HL-60/S4 treated with retinoic acid at 250 ng/mL for 4 days and 3 days (cell line): ENCODE measurements around the gene BCL10.

Experiments used
- in situ Hi-C: fragments of 300-500 bp; cut with MboI; formaldehyde crosslinking; loops from 2 replicates; pipeline ENCODE4 v1.7.0; 2022; ENCODE audit warnings: low sequenced_read_pairs

The BCL10 gene

DNA sequence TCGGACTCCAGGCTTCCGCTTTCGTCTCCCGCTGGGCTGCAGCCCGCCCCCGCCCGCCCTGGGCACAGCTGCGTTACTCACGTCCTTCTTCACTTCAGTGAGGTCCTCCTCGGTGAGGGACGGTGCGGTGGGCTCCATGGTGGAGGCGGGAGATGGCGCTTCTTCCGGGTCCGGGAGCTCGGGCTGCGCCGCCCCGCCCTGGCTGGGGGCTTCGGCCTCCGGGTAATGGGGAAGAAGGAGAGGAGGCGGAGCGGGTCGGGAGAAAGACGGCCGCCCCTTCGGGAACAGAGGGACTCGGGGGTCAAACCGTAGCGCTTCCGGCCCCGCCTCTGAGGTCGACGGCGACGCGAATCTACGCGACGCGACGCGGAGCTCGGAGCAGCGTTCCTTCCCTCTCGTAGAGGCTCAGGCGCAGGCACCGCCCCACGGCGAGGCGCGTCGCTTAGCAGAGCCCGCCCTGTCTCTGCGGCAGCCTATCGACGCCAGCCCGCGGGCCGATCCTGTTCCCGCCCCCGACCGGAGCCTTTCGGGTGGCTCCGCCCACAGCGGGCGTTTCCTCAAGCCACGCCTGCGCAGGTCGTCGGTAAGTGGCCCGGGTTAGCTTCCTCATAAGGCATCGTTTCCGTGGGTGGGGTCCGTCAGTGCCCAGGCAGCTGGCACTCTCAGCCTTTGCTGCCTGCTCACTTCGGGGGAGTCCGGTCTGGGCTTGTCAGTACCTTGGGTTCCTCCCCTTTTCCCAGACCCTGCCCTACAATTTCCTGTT is at the start of gene BCL10:
TSS of gene BCL10 (minus strand) at position 418 of the 763 bp plus-strand sequence. CDS start at position 138, 280 bp downstream.
- in situ Hi-C loops, result no loop called here

DNA sequence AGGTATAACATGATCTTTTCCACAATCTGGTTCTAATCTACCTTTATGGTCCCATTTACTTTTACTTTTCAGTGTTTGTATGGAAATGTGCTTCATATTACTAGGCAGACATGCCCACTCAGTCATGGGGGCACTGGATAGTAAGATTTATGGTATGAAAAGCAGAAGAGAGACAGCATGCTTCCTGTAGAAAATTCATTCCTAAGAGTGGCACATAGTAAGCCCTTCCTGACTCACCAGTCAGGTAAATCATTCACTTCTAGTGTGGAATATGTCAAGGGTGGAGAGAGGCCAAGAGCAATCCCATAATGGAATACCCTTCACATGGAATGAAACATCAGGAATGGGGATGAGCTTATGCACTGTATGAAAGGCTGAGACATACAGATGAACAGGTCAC is 49.5 kb upstream of the BCL10 start:
- in situ Hi-C loops, result no loop called here

DNA sequence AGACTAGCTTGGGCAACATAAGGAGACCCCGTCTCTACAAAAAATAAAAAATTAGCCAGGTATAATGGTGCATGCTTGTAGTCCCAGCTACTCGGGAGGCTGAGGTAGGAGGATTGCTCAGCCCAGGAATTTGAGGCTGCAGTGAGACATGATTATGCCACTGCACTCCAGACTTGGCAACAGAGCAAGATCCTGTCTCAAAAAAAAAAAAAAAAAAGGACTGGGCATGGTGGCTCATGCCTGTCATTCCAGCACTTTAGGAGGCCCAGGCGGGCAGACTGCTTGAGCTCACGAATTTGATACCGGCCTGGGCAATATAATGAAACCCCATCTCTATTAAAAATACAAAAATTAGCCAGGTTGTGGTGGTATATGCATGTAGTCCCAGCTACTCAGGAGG is 47.3 kb upstream of the BCL10 start:
- in situ Hi-C loops, result no loop called here

DNA sequence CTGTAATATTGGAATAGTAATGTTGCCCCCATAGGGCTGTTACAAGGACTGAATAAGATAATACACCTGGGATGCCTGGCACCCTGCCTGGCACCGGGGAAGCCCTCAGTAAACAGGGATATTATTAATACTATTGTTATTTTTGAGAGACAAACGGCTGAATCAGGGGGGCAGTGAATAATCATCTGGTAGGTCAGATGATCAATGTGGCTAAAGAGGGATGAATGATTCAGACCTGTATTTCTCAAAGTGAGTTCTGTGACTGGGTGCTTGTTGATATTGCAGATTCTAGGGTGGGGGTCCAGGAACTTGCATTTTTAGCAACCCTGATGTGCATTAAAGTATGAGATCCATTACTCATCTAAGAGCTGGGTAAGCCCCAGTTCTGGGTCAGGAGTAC is 46.2 kb upstream of the BCL10 start:
- in situ Hi-C loops, result no loop called here

DNA sequence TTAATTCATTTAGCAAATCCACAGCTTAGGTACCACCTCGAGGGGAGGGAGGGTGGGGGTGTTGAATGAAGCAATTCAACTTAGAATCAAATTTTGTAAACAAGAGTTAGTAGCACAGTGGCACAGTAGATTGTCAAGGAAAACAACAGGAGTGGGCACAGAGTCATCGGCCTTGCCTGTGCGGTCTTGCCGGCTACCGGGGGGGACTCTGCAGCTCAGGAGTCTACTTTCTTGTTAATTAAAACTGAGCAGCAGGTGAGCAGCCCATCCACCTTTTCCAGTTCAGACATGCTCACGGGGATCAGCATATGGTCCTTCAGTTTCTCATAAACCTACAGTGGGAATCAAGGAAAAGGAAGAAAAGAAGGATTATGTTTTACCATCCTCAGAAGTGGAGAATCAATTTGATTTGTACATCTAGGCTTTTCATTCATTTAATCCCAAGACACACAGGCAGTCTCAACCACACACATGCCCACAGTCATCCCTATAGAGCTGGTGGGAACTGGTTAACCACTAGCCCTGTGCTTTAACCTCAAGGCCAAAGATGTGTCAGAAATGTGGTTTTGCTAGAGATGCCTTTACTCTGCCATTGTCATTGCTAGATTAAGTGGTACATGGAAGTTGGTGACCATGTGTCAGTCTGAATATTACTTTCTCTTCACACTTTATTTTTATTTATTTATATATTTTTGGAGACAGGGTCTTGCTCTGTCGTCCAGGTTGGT is 45.0 kb upstream of the BCL10 start:
- in situ Hi-C loops, result no loop called here

DNA sequence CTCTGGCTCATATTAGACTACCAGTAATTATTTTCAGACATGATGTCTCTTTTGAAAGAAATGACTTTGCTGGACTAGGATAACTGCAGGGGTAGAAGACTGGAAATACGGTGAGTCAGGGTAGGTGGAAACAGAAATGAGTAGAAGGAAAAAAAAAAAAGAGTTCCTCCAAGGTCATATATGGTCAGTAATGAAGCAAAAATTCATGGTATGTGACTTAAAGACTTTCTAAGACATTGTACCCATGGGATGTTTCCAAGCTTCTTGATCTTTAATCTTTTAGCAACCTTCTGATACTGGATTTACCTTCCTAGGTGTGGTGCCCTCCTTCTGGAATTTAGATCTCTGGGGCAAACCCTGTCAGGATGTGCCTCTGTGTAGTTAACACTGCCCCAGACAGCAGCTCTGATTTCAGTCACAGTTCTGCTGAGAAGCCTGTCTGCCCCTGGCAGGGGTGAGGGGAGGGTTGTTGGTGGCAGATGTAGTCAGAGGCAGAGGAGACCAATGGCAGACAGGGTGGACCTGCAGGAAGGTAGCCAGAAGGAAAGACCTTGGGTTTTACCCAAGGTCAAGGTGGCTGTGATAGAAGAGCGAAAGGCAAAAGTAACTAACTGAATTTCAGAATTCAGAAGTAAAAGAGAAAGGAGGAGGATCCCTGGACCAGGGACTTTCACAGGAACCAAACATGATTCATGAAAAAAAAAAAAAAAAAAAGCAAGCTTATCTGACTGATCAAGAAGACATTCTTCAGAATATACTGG is 44.1 kb upstream of the BCL10 start:
- in situ Hi-C loops, result no loop called here

DNA sequence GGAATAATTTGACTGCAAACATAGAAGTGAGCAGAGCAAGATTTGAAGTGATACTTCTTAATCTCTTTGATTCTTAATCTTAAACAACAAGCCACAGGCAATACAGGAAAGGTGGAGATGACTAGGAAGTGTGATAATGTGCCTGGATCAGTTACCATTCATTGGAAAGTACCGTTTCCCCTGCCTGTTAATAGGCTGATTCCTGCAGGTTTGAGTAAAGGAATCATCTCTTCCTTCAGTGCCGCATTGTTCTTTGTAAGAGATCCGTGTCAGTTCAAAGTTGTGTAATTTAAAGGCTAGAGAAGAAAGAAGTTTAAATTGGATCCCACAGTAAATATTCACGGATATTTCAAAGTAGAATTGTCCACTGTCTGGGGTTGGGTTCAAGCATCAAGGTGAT is 43.5 kb upstream of the BCL10 start:
- in situ Hi-C loops, result no loop called here

DNA sequence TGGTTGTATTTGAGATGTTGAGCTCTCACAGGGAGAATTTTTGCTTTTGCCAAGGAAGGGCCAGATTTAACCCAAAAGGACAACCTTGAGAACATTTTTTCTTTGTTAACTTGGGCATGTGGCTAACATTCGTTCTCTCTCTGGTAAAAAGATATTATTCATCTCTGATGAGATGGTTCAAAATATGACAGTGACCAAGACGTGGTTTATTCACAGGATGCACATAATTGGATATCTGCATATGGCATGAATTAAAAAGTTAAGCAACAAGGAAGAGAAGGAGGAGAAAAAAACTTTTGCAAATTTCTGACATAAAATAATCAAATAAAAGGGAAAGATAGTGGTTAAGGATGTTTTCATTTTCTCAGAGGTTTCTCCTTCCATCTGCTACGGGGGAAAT is 43.1 kb upstream of the BCL10 start:
- in situ Hi-C loops, result no loop called here

DNA sequence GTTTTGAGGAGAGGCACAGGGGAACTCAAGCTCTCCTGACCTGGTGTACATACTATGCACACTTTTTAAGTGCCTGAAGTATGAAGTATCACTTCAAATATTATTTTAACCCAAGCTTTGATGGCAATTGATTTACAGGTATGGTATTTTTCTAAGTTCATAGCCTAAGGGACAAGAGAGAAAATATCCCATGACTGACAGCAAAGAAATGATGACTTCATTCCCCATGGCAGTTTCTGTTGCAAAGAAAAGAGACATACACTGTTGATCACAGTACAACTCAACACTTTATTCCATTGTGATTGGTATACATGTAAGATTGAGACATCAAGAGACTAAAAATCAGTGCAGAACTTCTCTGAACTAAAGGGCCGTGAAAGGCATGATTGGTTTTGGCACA is 41.8 kb upstream of the BCL10 start:
- in situ Hi-C loops, result no loop called here

DNA sequence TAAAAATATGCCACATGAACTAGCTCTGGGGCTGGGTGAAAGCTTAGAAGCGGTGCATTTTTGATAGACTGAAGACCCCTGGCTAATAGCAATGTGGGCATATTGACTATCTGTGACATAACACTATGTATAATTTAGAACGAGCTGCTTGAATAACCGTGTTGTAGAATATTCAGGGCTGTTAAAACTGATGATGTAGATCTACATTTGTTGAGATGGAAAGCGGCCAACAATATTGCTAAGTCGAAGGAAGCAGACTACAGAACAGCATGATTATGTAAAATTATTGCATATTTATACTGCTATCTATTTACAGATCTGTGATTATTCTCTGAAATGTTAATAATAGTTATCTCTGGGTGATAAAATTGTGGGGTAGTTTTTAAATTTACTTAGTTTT is 41.1 kb upstream of the BCL10 start:
- in situ Hi-C loops, result no loop called here

DNA sequence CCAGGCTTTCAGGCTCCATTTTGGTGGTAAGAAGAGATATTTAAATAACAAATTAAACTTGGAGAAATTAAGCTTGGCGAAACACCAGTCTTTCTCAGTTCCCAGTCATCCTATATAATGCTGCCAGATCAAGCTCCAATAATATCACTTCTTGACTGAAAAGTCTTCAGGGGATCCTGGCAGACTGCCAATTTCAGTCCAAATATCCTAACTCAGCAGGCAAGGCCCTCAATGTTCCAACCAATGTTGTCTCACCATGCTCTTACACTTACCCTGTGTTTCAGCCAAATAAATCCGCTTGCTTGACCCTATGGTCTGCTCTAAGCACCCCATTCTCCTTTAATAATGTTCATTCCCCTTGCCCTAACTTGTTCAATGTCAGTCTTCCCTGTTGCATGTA is 39.9 kb upstream of the BCL10 start:
- in situ Hi-C loops, result no loop called here

DNA sequence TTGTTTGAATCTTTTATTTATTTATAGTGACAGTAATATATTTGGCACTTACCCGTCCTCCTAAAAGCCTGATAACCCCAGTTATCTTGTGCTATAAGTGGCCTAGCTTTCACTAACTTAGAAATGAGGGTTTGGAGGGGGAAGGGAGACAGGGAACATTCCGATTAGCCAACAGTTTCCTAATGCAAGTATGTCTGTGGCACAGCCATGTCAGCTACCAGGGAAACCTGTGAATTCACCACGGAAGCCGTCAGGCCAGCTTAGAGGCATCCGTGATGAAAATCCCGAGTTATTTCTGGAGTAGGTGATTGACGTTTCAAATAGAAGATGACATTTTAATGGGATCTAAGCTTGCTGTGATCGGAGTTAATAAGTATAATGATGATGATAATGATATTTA is 39.4 kb upstream of the BCL10 start:
- in situ Hi-C loops, result no loop called here

DNA sequence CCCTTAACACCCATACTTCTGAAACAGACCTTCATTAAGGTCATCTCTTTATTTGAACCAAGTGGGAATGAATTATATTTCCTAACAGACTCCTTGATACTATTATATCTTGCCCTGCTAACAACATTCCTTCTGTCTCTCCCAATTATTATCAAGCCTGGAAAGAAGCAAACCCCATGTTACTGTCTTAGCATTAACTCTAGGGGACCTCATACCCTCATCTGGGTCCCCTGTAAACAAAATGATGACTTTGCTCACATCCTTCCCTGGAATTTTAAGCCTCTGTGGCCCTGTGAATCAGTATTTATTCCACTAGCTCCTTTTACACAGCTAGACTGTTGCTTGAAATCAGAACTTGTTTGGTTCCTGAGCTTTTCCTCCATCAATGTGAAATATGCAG is 38.3 kb upstream of the BCL10 start:
- in situ Hi-C loops, result no loop called here

DNA sequence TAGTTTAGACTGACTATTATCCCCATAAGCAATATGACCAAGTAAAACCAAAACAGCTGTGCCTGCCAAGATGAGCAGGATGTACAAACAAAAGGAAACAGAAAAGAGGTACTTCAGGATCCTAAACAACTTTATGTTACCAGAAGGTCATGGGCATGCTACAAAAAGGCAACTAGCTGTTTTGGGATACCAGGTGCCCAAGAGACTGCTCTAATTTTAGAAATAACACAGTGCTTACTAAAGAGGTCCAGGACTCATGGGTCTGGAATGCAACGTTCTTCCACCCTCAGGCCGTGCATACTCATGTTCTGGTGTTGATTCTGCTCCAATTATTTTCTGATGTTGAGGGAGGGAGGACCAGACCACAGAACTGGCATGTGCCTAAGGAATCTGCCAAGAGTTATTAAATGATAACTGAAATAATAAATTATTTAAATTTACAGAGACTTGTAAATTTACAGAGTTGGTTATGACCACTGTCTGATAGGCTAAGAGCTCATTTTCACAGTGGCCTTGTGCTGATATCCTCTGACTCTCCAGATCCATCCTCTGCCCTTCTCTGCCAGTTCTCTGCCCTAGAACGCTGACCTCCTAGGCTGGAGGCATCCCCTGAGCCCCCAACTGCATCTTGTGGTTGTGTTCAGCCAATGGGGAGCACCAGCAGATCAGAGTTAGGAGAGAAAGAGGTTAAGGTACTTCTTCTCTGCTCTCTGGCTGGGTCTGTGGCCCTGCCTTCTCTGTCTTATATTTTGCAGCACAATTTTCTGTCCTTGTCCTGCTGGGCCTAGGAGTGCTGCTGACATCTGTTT is 37.7 kb upstream of the BCL10 start:
- in situ Hi-C loops, result no loop called here

DNA sequence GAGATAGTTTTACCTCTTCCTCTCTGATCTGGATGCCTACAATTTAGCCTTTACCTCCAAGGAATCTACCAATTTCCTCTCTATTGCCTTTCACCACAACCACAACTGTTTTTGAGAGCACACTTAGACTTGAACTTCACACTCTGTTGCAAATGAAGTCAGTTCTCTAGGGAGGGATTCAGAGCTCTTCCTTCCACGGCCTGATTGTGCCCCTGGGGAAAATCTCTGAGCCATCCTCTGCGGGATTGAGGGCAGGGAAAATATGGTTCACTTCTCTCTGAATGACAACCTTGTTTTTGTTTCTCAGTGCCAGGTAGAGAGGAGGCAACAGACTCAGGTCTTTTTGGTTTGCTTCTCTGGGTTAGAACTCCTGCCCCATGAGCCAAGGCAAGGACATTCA is 35.4 kb upstream of the BCL10 start:
- in situ Hi-C loops, result no loop called here

DNA sequence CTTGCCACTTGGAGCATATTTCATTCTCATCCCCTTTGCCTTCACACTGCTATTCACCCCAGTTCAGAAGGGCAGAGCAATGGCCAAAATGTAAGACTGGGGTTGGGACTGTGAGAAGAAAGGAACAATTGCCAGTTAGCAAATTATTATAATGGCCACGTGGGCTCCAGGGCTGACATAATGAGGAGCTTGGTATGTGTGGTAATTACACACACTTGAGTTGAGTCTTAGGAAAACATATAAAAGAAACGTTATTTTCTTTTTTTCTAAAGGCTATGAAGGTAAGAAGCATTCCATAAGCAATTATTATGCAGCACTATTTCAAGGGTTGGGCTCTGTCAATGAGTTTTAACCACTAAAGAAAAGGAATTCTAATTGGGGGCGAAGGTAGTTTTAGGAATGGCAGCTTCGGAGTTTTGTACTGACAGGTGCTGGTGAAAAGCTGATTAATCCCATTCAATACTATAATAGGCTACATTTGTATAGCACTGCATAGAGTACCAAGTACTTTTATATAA is 32.5 kb upstream of the BCL10 start:
- in situ Hi-C loops, result no loop called here

DNA sequence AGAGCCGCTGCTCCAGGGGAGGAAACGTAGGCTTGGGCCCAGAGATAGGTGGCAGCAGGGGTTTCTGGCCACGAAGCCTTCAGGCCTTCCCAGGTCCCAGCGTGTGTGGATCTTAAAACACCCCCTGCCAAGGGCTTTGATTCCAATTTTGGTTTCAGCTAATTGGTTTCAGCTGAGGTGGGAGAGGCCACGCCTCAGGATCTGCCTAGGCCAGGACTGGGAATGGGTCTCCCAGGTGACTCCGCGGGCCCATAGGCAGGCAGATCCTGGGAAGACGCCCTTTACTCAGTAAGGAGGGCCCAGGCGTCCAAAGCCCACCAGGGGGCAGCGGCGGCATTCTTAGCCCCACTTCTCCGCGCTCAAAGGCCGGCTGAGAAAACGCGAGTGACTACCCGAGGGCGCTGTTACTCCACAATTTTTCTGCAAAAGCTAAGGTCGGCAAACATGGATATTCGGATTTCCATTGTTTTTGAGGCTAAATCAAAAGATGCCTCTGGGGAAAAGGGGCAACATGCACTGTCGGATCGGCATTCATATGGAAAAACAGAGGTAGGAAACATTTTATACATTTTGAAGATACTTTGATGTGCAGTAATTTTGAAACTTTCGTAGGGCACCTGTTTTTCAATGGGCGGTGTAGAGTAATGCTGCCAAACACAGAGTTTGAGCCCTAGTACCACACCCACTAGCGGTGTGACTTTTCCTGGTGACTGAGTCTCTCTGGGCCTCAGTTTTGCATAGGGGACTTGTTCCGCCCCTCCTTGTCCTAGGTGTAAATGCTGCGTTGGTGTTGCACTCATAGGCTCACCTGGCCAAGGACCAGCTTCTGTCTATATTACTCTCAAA is 31.8 kb upstream of the BCL10 start:
- in situ Hi-C loops, result no loop called here

DNA sequence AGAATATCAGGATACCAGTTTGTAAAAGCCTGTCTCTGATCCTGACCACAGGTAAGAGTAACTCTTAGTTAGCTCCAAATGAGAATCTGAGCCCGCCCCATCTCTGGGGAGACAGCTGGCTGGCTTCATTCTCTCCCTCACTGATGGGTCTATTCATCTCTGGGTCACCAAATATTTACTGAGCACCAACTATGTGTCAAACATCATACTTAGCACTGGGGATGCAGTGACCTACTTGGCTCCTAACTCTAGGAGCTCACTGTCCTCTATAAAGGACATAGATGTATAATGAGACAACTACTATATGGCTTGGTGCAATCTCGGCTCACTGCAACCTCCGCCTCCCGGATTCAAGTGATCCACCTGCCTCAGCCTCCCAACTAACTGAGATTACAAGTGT is 29.8 kb upstream of the BCL10 start:
- in situ Hi-C loops, result no loop called here

DNA sequence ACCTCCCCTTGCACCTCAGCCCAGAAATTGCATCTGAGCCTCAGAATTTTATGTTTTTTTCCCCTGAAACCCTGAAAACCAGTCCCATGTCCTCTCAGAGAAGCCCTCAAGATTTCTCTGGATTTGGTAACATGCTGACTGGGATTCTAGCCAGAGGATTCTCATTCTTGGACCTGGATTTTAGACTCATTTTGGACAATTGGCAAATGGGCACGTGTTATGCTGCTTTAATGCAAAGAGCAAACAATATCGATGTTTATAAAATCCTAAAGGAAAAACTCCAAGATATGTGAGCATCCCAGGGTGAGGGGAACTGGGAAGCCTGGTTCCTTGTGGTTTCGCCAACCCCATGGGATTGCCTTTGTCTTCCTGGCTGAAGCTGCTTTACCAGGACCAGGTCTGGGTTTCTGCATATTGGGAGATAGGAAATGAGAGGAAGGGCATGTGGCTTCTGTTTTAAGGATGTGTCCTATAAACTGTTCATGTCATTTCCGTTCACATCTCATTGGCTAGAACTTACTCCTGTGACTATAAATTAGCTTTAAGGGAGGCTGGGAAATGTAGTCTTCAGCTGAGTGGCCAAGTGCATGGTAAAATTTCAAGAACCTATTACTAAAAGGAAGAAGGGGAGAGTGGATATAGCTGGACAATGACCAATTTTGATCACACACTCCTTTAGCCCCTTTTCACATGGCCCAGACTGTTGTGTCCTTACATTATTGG is 27.2 kb upstream of the BCL10 start:
- in situ Hi-C loops, result no loop called here
